ENCODE data around the gene ALG1L2.
"Not testable (repeated sequence)": the region's sequence is repeated elsewhere in the genome, so short reads cannot be mapped to it uniquely, and the experiment has no call there.

DNA sequence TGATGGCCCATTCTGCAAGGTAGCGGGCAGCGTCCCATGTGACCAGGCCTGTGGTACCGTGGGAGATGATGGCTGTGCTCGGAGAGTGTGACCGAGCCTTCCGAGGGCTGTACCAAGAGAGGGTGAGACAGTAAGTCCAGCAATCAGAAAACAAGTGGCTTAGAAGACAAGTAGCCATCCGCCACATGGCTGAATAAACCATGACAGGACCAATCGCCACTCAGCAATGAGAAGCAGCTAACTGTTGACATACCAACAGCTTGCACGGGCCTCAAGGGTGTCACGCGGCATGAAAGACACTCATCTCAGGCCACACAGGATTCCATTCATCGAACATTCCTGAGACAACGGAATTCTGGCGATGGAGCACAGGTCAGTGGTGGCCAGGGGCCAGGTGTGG, 22.6 kb downstream of the ALG1L2 start:
- not testable (repeated sequence) for TF ChIP-seq POLR2A (IDR thresholded peaks at IDR 0.05; ENCODE audit: low read length); GATA1 (IDR thresholded peaks at IDR 0.05; ENCODE audit: low read depth, low read length)

All from erythroblast (primary cell).